B cell (primary cell): ENCODE data around the gene AMZ1. TPM values are rescaled to one million over a fixed set of nuclear protein-coding genes. Genes with fewer than 3 reads are reported as not detected.
A peak's percentile ranks its signal among the peaks of the same experiment; 100 is the strongest.

Experiments
- ATAC-seq: fragments of 200-7000 bp; cut with Tn5 transposase; one replicate; pipeline ENCODE4 v1.10.0; 2021; ENCODE audit warnings: low read depth, mild to moderate bottlenecking, moderate number of reproducible peaks, moderate library complexity
- CTCF ChIA-PET: fragments of 350-600 bp; sonication (Branson Sonifier 250); formaldehyde crosslinking; loops from one replicate; lab custom pipeline; 2021; ENCODE audit warnings: antibody characterized with exemption, inconsistent platforms; lab: Charles Lee
- POLR2A ChIA-PET: fragments of 350-600 bp; sonication (Branson Sonifier 250); formaldehyde crosslinking; loops from one replicate; lab custom pipeline; 2021; ENCODE audit warnings: antibody characterized with exemption; lab: Charles Lee
- DNase-seq: peaks from one replicate; pipeline ENCODE4 v3.0.0; 2013
- H2AFZ ChIP-seq: 2 replicates; pipeline ENCODE4 v1.6.1; 2012; ENCODE audit warnings: mild to moderate bottlenecking, low read depth, low read length; ENCODE audit not compliant: insufficient read depth, poor library complexity, severe bottlenecking
- H3K27ac ChIP-seq, 2 donors: 1 replicate in 1 of 2; 2 replicates in 1 of 2; pipeline ENCODE4 v1.5.1; 2012 to 2013; ENCODE audit warnings: low read length in 2 of 2, mild to moderate bottlenecking in 2 of 2, moderate library complexity in 1 of 2
- H3K27me3 ChIP-seq, 4 experiments: fragments of 200-600 bp in 1 of 4; sonication (generic) in 1 of 4; replicated peaks in 1 of 4; 1 replicate in 2 of 4; 2 replicates in 2 of 4; pipeline versions ENCODE4 v1.6.1 to v1.7.0; 2013 to 2016; ENCODE audit warnings: low read length in 3 of 4, mild to moderate bottlenecking in 2 of 4, mixed read lengths in 1 of 4, moderate library complexity in 1 of 4; ENCODE audit not compliant: insufficient read depth in 4 of 4, control insufficient read depth in 3 of 4; ENCODE audit errors: control extremely low read depth in 1 of 4
- H3K36me3 ChIP-seq, 2 experiments: replicated peaks in 1 of 2; 1 replicate in 1 of 2; 2 replicates in 1 of 2; pipeline versions ENCODE4 v1.6.1 to v1.7.1; 2013; ENCODE audit warnings: low read length in 1 of 2; ENCODE audit not compliant: insufficient read depth in 2 of 2, control insufficient read depth in 1 of 2; ENCODE audit errors: control extremely low read depth in 1 of 2, extremely low read depth in 1 of 2
- H3K4me1 ChIP-seq, 2 donors: fragments of 200-600 bp in 1 of 2; sonication (generic) in 1 of 2; 1 replicate in 1 of 2; 2 replicates in 1 of 2; pipeline versions ENCODE4 v1.5.1 to v1.6.1; 2013 to 2017; ENCODE audit warnings: low read length in 2 of 2; ENCODE audit not compliant: control insufficient read depth in 2 of 2, insufficient read depth in 2 of 2
- H3K4me2 ChIP-seq: replicated peaks from 2 replicates; pipeline ENCODE3; 2012; ENCODE audit warnings: mild to moderate bottlenecking, low read depth, low read length; ENCODE audit not compliant: poor library complexity, severe bottlenecking
- H3K4me3 ChIP-seq, 5 experiments: fragments of 200-600 bp in 1 of 5; sonication (generic) in 1 of 5; 1 replicate in 3 of 5; 2 replicates in 2 of 5; pipeline versions ENCODE4 v1.5.1 to v1.7.0; 2011 to 2016; ENCODE audit warnings: low read length in 4 of 5, mild to moderate bottlenecking in 4 of 5, low read depth in 2 of 5, control low read depth in 1 of 5, moderate library complexity in 1 of 5; ENCODE audit not compliant: insufficient read depth in 1 of 5; ENCODE audit errors: control extremely low read depth in 1 of 5, extremely low read depth in 1 of 5
- H3K79me2 ChIP-seq: fragments of 200-600 bp; sonication (generic); one replicate; pipeline ENCODE4 v1.6.0; 2016; ENCODE audit warnings: low read length; ENCODE audit not compliant: control insufficient read depth, insufficient read depth
- H3K9ac ChIP-seq: fragments of 200-600 bp; sonication (generic); 2 replicates; pipeline ENCODE4 v1.6.1; 2017; ENCODE audit warnings: mild to moderate bottlenecking, low read length, moderate library complexity
- H3K9me3 ChIP-seq, 3 donors: one replicate each; pipeline versions ENCODE4 v1.6.1 to v1.7.1; 2013; ENCODE audit warnings: low read length in 2 of 3; ENCODE audit not compliant: control insufficient read depth in 2 of 3, insufficient read depth in 1 of 3; ENCODE audit errors: control extremely low read depth in 1 of 3
- H4K20me1 ChIP-seq: 2 replicates; pipeline ENCODE4 v1.6.0; 2012; ENCODE audit warnings: mild to moderate bottlenecking, low read length; ENCODE audit not compliant: insufficient read depth, control insufficient read depth, poor library complexity, severe bottlenecking
- H3K27ac Mint-ChIP-seq: one replicate; pipeline ENCODE4 v1.8.0; 2021; ENCODE audit warnings: mixed read lengths
- H3K27me3 Mint-ChIP-seq: one replicate; pipeline ENCODE4 v1.8.0; 2021; ENCODE audit warnings: mixed read lengths
- H3K4me1 Mint-ChIP-seq: one replicate; pipeline ENCODE4 v1.8.0; 2021; ENCODE audit warnings: mixed read lengths
- H3K4me3 Mint-ChIP-seq: one replicate; pipeline ENCODE4 v1.8.0; 2021; ENCODE audit warnings: mixed read lengths
- H3K9me3 Mint-ChIP-seq: one replicate; pipeline ENCODE4 v1.8.0; 2022; ENCODE audit warnings: mixed read lengths; ENCODE audit not compliant: insufficient read depth
- CTCF ChIP-seq: fragments of 200-600 bp; IDR thresholded peaks from one replicate; pipeline ENCODE4 v1.8.0; 2022; ENCODE audit warnings: antibody characterized with exemption, mild to moderate bottlenecking
- EZH2 ChIP-seq: IDR thresholded peaks from 2 replicates; pipeline ENCODE4 v1.6.1; 2012; ENCODE audit warnings: borderline replicate concordance, low read depth, mild to moderate bottlenecking, moderate library complexity, low read length; ENCODE audit not compliant: insufficient read depth, poor library complexity, severe bottlenecking
- WGBS: methylation state at CpG from one replicate; pipeline ENCODE4 v1.1.5; 2013; ENCODE audit warnings: missing lambda C conversion rate; ENCODE audit not compliant: insufficient coverage; 5-methylcytosine and 5-hydroxymethylcytosine counted together
- intact Hi-C: fragments of 100-400 bp; cut with micrococcal nuclease; formaldehyde crosslinking; loops from one replicate; pipeline ENCODE4 v1.10.0; 2022
- polyA plus RNA-seq: library from polyadenylated mRNA; depleted of rRNA; stranded (reverse); fragments of >200 nt; gene quantifications from 2 replicates; pipeline ENCODE4 v1.2.3, GENCODE V29; 2012
- total RNA-seq, 2 donors: library from RNA; stranded (reverse); fragments of 120-200 nt in 1 of 2; gene quantifications; 1 replicate in 1 of 2; 2 replicates in 1 of 2; pipeline versions ENCODE4 v1.2.3 to v1.2.4, GENCODE V29; 2013 to 2022

AMZ1 gene
- total and polyA plus RNA-seq, 2 donors (not counting 1 experiment from before 2014, with no cell fraction given), result 0.73 to 13.2 TPM

DNA sequence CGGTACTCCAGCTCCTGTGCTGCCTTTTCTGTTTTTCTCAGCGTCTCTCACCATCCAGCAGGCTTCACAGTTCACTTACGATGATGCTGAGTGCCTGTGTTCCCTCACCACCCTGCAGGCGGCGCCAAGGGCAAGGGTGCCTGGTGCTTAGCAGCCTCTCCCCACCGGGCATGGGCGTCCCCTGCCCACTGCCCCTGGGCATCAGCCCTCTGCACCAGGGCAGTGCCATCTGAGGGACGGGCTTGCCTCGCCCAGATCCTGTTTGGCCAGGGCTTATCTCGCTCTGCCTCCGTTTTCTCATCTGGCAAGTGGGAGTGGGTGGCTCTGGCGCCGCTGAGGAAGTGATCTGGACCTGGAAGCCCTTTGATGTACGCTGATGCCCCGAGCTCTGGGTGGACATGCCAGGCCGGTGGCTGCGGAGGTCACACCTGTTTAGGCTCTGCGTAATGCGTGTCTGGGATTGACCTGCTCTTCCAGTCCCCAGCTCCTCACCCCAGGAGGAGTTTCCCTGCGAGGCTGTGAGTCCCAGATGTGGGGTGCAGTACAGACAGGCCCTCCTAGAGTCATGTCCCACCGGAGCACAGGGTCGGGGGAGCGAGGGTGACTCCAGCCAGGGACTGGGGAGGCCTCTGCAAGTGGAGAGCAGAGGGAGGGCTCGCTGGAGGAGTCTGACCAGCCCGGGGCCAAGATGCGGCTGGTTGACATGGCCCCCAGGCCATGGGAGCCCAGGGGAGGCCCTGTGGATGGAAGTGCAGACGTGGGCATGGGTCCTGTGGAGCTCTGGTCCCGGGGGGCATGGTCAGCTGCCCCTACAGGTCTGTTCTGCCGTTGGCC, 44.4 kb upstream of the AMZ1 start:
- 91% methylated on average over 28 of the region's 29 CpGs for WGBS
- ChIA-PET POLR2A (interaction anchor here (0.7 kb wide), 3 partner anchors 12 to 440 kb away, joined by 6 to 9 read pairs (median 6); partner anchors contain the start of gene TTYH3), CTCF (interaction anchor here (0.7 to 1.8 kb wide), 8 partner anchors 12 to 165 kb away, joined by 3 to 5 read pairs (median 3); partner anchors contain the start of gene TTYH3)
- TF ChIP-seq EZH2, result no peak
- no peak for TF ChIP-seq CTCF
- Mint-ChIP-seq H3K4me3 (peak overlapping the region; percentile 16), H3K9me3 (no peaks in the 10 kb centered on the region), H3K27ac (no peak overlapping the region), H3K4me1 (peaks cover 51% of the 10 kb centered on the region), H3K27me3 (no peaks in the 10 kb centered on the region)
- H3K79me2 ChIP-seq, result peaks cover 68% of the 10 kb centered on the region
- H4K20me1 ChIP-seq, result no peaks in the 10 kb centered on the region
- no peak for ATAC-seq
- DNase-seq, result peak; percentile 38
- intact Hi-C loops, result no loop called here
- H3K36me3 ChIP-seq, result peaks cover 0 to 11% of the 10 kb centered on the region in 2 experiments
- peaks cover 44 to 68% of the 10 kb centered on the region in 2 donors for H3K4me1 ChIP-seq
- no peaks in the 10 kb centered on the region for H3K27me3 ChIP-seq
- no peak overlapping the region for H3K4me3 ChIP-seq
- H3K27ac ChIP-seq, result no peak overlapping the region
- H3K4me2 ChIP-seq, result peak overlapping the region; percentile 69
- H3K9me3 ChIP-seq, result no peaks in the 10 kb centered on the region
- no peak overlapping the region for H3K9ac ChIP-seq
- no peak overlapping the region for H2AFZ ChIP-seq

GRCh38 chr7:2644220-2644561, 43.8 kb upstream of the AMZ1 start:
- Histone ChIP-seq H4K20me1 (no peaks in the 10 kb centered on the region), H3K9ac (no peak overlapping the region), H2AFZ (no peak overlapping the region), H3K4me1 (peaks cover 44 to 65% of the 10 kb centered on the region in 2 donors), H3K36me3 (peaks cover 0 to 11% of the 10 kb centered on the region in 2 experiments), H3K27me3 (no peaks in the 10 kb centered on the region), H3K79me2 (peaks cover 62% of the 10 kb centered on the region), H3K27ac (no peak overlapping the region), H3K4me2 (peak overlapping the region; percentile 69), H3K4me3 (no peak overlapping the region), H3K9me3 (no peaks in the 10 kb centered on the region)
- TF ChIP-seq CTCF, result no peak
- no peak for TF ChIP-seq EZH2
- DNase-seq (no peak), ATAC-seq (no peak)
- intact Hi-C loops, result no loop called here
- Mint-ChIP-seq H3K9me3 (no peaks in the 10 kb centered on the region), H3K4me3 (no peak overlapping the region), H3K4me1 (peaks cover 49% of the 10 kb centered on the region), H3K27me3 (no peaks in the 10 kb centered on the region), H3K27ac (no peak overlapping the region)
- POLR2A ChIA-PET, result interaction anchor here (1.3 kb wide), 1 partner anchor 133 kb away, joined by 3 read pairs; no protein-coding TSS in a partner anchor
- CTCF ChIA-PET, result interaction anchor here (0.5 to 2.2 kb wide), 10 partner anchors 12 to 187 kb away, joined by 3 to 6 read pairs (median 4); partner anchors contain the start of gene TTYH3
- 84% methylated on average over 5 of the region's 6 CpGs for WGBS
